ENCODE data around the gene KCTD17.

The KCTD17 gene

GRCh38 chr22:37044634-37045625 lies 6.6 kb upstream of the KCTD17 start:
- no peak for DNase-seq

GRCh38 chr22:37045958-37046357 lies 5.6 kb upstream of the KCTD17 start:
- DNase-seq: no peak

- no peak for DNase-seq
These were observed 5.0 kb upstream of the KCTD17 start for GRCh38 chr22:37046589-37046988.

GRCh38 chr22:37047006-37047405 lies 4.5 kb upstream of the KCTD17 start:
- no peak for DNase-seq

GRCh38 chr22:37048133-37048532 lies 3.4 kb upstream of the KCTD17 start:
- no peak for DNase-seq

GRCh38 chr22:37049224-37049623 lies 2.3 kb upstream of the KCTD17 start:
- no peak for DNase-seq

GRCh38 chr22:37050913-37051312 lies 629 bp upstream of the KCTD17 start:
- DNase-seq: no peak

- no peak for DNase-seq
These were observed 1.1 kb downstream of the KCTD17 start for GRCh38 chr22:37052386-37053309.

GRCh38 chr22:37053310-37054055 lies 1.9 kb downstream of the KCTD17 start:
- no peak for DNase-seq

- no peak for DNase-seq
These were observed 2.5 kb downstream of the KCTD17 start for GRCh38 chr22:37054056-37054395.

GRCh38 chr22:37054600-37055365 lies 3.2 kb downstream of the KCTD17 start:
- DNase-seq: no peak

- no peak for DNase-seq
These were observed 4.7 kb downstream of the KCTD17 start for GRCh38 chr22:37056246-37056645.

- no peak for DNase-seq
These were observed 5.7 kb downstream of the KCTD17 start for GRCh38 chr22:37057226-37057625.

GRCh38 chr22:37057796-37058510 lies 6.4 kb downstream of the KCTD17 start:
- DNase-seq: no peak

- no peak for DNase-seq
These were observed 7.6 kb downstream of the KCTD17 start for GRCh38 chr22:37058917-37059701.

GRCh38 chr22:37059876-37060449 lies 8.4 kb downstream of the KCTD17 start:
- no peak for DNase-seq

- DNase-seq: peak; percentile 83
These were observed 9.5 kb downstream of the KCTD17 start for GRCh38 chr22:37060801-37061610.

- DNase-seq: no peak
These were observed 10.3 kb downstream of the KCTD17 start for GRCh38 chr22:37061611-37062375.

GRCh38 chr22:37062376-37062675 lies 10.8 kb downstream of the KCTD17 start:
- no peak for DNase-seq
